K562 (cell line): ENCODE results near the gene CYB5D1. TPM values are rescaled to one million over a fixed set of nuclear protein-coding genes. Genes with fewer than 3 reads are reported as not detected.

Experiments used
- ATAC-seq: fragments of 200-7000 bp; cut with Tn5 transposase; 3 replicates; pipeline ENCODE4 v1.9.1; 2020; ENCODE audit warnings: moderate library complexity
- BruUV-seq: library from RNA; stranded (reverse); fragments of 400-500 nt; replicated peaks from 2 replicates; lab custom pipeline; 2021; lab: Mats Ljungman, UMichigan
- CTCF ChIA-PET: fragments of 300-600 bp; formaldehyde crosslinking; extraction: SDS; loops from one replicate; lab custom pipeline; 2021; ENCODE audit warnings: low intra/inter-chr PET ratio; lab: Yijun Ruan, JAX
- POLR2A ChIA-PET: fragments of 300-600, 350-650 bp; sonication (Branson Sonifier 250); formaldehyde crosslinking; extraction: SDS; loops from one replicate; lab custom pipeline; 2021; ENCODE audit warnings: antibody characterized with exemption, inconsistent platforms; lab: Yijun Ruan, JAX
- DNase-seq, 4 experiments: peaks; one replicate each; pipeline versions ENCODE4 v3.0.0 to v3.0.0-alpha.2; 2011 to 2018; ENCODE audit warnings: low spot score in 3 of 4, mixed read lengths in 3 of 4; ENCODE audit errors: extremely low read depth in 1 of 4
- FAIRE-seq: peaks from 2 replicates; lab custom pipeline; 2011; peaks lifted over from hg19 to GRCh38; lab: Jason Lieb, UNC
- H2AFZ ChIP-seq: 2 replicates; pipeline ENCODE4 v1.6.0; 2011; ENCODE audit warnings: low read depth, low read length, control low read depth, inconsistent platforms
- H3K27ac ChIP-seq: fragments of 200-600 bp; 3 replicates; pipeline ENCODE4 v1.8.0; 2011; ENCODE audit warnings: low read depth, mild to moderate bottlenecking, control low read depth, inconsistent platforms, low read length, moderate library complexity, mixed read lengths; ENCODE audit errors: extremely low read depth
- H3K27me3 ChIP-seq, 2 experiments: fragments of 300-600 bp in 1 of 2; 2 replicates in 1 of 2; 3 replicates in 1 of 2; pipeline versions ENCODE4 v1.6.0 to v1.8.0; 2011; ENCODE audit warnings: inconsistent platforms in 2 of 2, low read length in 2 of 2, mild to moderate bottlenecking in 1 of 2, mixed read lengths in 1 of 2, moderate library complexity in 1 of 2; ENCODE audit not compliant: control insufficient read depth in 2 of 2, insufficient read depth in 2 of 2
- H3K36me3 ChIP-seq: fragments of 300-600 bp; 3 replicates; pipeline ENCODE4 v1.8.0; 2011; ENCODE audit warnings: mild to moderate bottlenecking, low read length, inconsistent platforms; ENCODE audit not compliant: control insufficient read depth, insufficient read depth
- H3K4me1 ChIP-seq, 2 experiments: fragments of 200-600 bp in 1 of 2; replicated peaks in 1 of 2; 2 replicates in 1 of 2; 3 replicates in 1 of 2; pipeline versions ENCODE4 v1.5.1 to v1.8.0; 2011; ENCODE audit warnings: inconsistent platforms in 2 of 2, low read length in 2 of 2, mild to moderate bottlenecking in 1 of 2, mixed read lengths in 1 of 2, moderate library complexity in 1 of 2; ENCODE audit not compliant: control insufficient read depth in 2 of 2, insufficient read depth in 2 of 2
- H3K4me2 ChIP-seq: 2 replicates; pipeline ENCODE4 v1.6.1; 2011; ENCODE audit warnings: low read length, control low read depth, inconsistent platforms, mixed read lengths; ENCODE audit not compliant: insufficient read depth
- H3K4me3 ChIP-seq: fragments of 200-600 bp; sonication (generic), shearing (Covaris generic); 2 replicates; pipeline ENCODE4 v1.5.1; 2016; ENCODE audit warnings: control low read depth, inconsistent platforms
- H3K79me2 ChIP-seq: fragments of 200-600 bp; 3 replicates; pipeline ENCODE4 v1.8.0; 2011; ENCODE audit warnings: low read length, inconsistent platforms; ENCODE audit not compliant: control insufficient read depth, insufficient read depth
- H3K9ac ChIP-seq, 2 experiments: 2 replicates each; pipeline versions ENCODE4 v1.6.0 to v1.6.1; 2011; ENCODE audit warnings: low read depth in 2 of 2, low read length in 2 of 2, control low read depth in 1 of 2, inconsistent platforms in 1 of 2, mild to moderate bottlenecking in 1 of 2, mixed read lengths in 1 of 2; ENCODE audit not compliant: insufficient read depth in 1 of 2
- H3K9me1 ChIP-seq: one replicate; pipeline ENCODE4 v1.6.0; 2011; ENCODE audit warnings: inconsistent platforms, mild to moderate bottlenecking, low read length, moderate library complexity; ENCODE audit not compliant: control insufficient read depth, insufficient read depth
- H3K9me3 ChIP-seq: replicated peaks from 2 replicates; pipeline ENCODE4 v1.5.1; 2011; ENCODE audit warnings: low read depth, low read length, inconsistent platforms; ENCODE audit not compliant: control insufficient read depth, insufficient read depth
- H4K20me1 ChIP-seq: replicated peaks from 2 replicates; pipeline ENCODE4 v1.6.1; 2011; ENCODE audit warnings: low read length, inconsistent platforms, mixed read lengths; ENCODE audit not compliant: control insufficient read depth, insufficient read depth
- C11orf30 ChIP-seq: fragments of 450-650 bp; IDR thresholded peaks from 2 replicates; pipeline ENCODE4 v1.6.1; 2016; ENCODE audit warnings: low read depth, mild to moderate bottlenecking
- NFE2 ChIP-seq: IDR thresholded peaks from 2 replicates; pipeline ENCODE4 v1.6.1; 2014; ENCODE audit warnings: antibody characterized with exemption, low read depth
- SAP30 ChIP-seq: fragments of 200-600 bp; sonication (generic); IDR thresholded peaks from 2 replicates; pipeline ENCODE4 v1.6.1; 2012; ENCODE audit warnings: borderline replicate concordance, low read depth, mild to moderate bottlenecking, moderate library complexity, low read length, control low read depth, inconsistent platforms; ENCODE audit not compliant: insufficient read depth, poor library complexity, severe bottlenecking
- VEZF1 ChIP-seq: fragments of 200-800 bp; sonication (Bioruptor generic); IDR thresholded peaks from 2 replicates; pipeline ENCODE4 v1.6.1; 2017; ENCODE audit warnings: missing genetic modification characterization, missing compliant biosample characterization
- ZNF280B ChIP-seq: fragments of 250-450 bp; sonication (Bioruptor Pico); IDR thresholded peaks from 2 replicates; pipeline ENCODE4 v1.5.1; 2021; ENCODE audit warnings: mild to moderate bottlenecking
- ZNF311 ChIP-seq: fragments of 250-450 bp; sonication (Bioruptor Pico); IDR thresholded peaks from 2 replicates; pipeline ENCODE4 v1.4.0; 2020; ENCODE audit warnings: mild to moderate bottlenecking, moderate library complexity
- ZNF318 ChIP-seq, 2 experiments: fragments of 450-650 bp; IDR thresholded peaks; 2 replicates each; pipeline ENCODE4 v1.6.1; 2016; ENCODE audit warnings: mild to moderate bottlenecking in 2 of 2, borderline replicate concordance in 1 of 2, low read depth in 1 of 2, moderate library complexity in 1 of 2
- WGBS: fragments of 100-300 bp; shearing (Covaris generic); methylation state at CpG from one replicate; pipeline ENCODE4 v1.1.6; 2016; ENCODE audit warnings: low coverage, mixed read lengths; ENCODE audit not compliant: insufficient coverage; ENCODE audit errors: missing lambda C conversion rate; 5-methylcytosine and 5-hydroxymethylcytosine counted together
- in situ Hi-C: fragments of 300-500 bp; cut with MboI; formaldehyde crosslinking; loops from 4 replicates; pipeline ENCODE4 v1.15.0; 2018; ENCODE audit warnings: inconsistent platforms, mixed read lengths
- intact Hi-C: fragments of 100-400 bp; cut with micrococcal nuclease; formaldehyde crosslinking; loops from 2 replicates; pipeline ENCODE4 v1.14.2; 2022
- polyA plus RNA-seq, 8 experiments: library from polyadenylated mRNA; depleted of rRNA in 4 of 8; stranded (reverse) in 5 of 8; unstranded in 3 of 8; fragments of >200 nt; fragmentation: Nextera tagmentation in 2 of 8; fragmentation: Illumina TruSeq in 1 of 8; extraction: Ambion mirVana in 2 of 8; extraction: Trizol in 1 of 8; gene quantifications; 2 replicates each; pipeline versions ENCODE4 v1.2.1 to v1.2.3, GENCODE V29; 2011 to 2014; ENCODE audit warnings: inconsistent platforms in 1 of 8, missing spikeins in 1 of 8
- total RNA-seq, 7 experiments: library from RNA; depleted of rRNA in 6 of 7; stranded (reverse); fragments of >200 nt in 6 of 7; fragmentation: Illumina TruSeq in 2 of 7; extraction: Trizol in 2 of 7; gene quantifications; 2 replicates each; pipeline versions ENCODE4 v1.2.1 to v1.2.3, GENCODE V29; 2011 to 2021; ENCODE audit warnings: low replicate concordance in 1 of 7

The CYB5D1 gene
- total and polyA plus RNA-seq, 9 of the 15 experiments (the other 6 are each of a cell fraction or from before 2014, with no cell fraction given): 2.4 to 7.9 (median 5.7) TPM

DNA sequence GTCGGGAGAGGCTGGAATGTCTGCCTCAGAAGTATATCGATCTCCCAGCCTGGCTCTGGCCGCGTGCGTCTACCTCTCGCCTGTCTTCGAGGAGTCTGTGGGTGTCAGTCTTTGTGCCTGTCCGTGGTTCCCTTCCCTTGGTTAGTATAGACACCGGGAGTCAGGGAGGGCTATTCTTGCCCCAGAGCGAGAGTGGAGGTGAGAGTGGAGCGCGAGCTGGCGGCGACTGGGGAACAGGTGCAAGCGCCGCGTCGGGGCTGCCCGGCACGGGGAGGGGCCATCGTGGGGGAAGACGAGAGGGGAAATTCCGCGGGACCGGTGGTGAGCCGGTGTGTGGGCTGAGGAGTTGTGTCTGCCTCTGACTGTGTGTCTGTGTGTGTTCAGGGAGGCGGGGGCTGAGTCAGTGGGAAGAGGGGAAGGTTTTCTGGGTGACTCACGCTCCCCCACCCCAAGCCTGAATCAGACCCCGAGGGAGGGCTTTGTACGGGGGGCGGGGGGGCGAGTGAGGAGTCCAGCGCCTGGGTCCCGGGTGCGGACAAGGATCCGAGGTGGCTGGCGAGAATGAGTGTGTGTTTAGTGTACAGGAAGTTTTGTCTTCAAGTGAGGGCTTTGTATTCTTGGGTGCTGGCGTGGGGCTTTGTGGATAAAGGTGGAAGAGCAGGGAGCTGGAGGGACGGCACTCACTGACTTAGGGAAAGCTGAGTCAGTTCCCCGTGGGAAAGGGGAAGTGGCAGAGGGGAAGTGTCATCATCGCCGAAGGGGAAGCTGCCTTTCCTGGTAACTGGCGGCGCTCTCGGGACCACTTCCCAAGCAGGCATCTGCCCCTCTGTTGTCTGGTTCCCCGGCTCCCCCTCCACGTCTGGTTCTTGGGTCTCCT lies 15.2 kb upstream of the CYB5D1 start (continued):
- TF ChIP-seq VEZF1 (CRISPR knock-in tag) (peak; percentile 66), NFE2 (peak; percentile 63), C11orf30 (peak; percentile 86)

GRCh38 chr17:7843257-7843535 lies 14.6 kb upstream of the CYB5D1 start:
- no peak for FAIRE-seq
- H3K36me3 ChIP-seq: peaks cover 36% of the 10 kb centered on the region; the same call in 2 of the 3 replicates
- ChIA-PET POLR2A (interaction anchor here (0.6 to 1.5 kb wide), 6 partner anchors 10 to 437 kb away, joined by 3 to 9 read pairs (median 4); partner anchors contain the start of genes NAA38, TP53 and WRAP53), CTCF (no interaction called here)
- H3K4me1 ChIP-seq: peaks cover 28 to 56% of the 10 kb centered on the region in 2 experiments
- H3K9ac ChIP-seq: peak overlapping the region; percentile 97
- in situ Hi-C loops: no loop called here
- no peak for ATAC-seq
- H3K9me1 ChIP-seq: peaks cover 3% of the 10 kb centered on the region
- intact Hi-C loops: no loop called here
- no TSS peak for BruUV-seq
- DNase-seq: no peak
- H2AFZ ChIP-seq: peak overlapping the region; percentile 62
- peaks cover 4% of the 10 kb centered on the region for H4K20me1 ChIP-seq
- H3K27ac ChIP-seq: peak overlapping the region; percentile 99
- H3K79me2 ChIP-seq: peaks cover 62% of the 10 kb centered on the region
- no peaks in the 10 kb centered on the region for H3K9me3 ChIP-seq
- WGBS: 0% methylated on average over 17 of the region's 17 CpGs
- peak overlapping the region; percentile 76 for H3K4me3 ChIP-seq
- no peaks in the 10 kb centered on the region for H3K27me3 ChIP-seq
- H3K4me2 ChIP-seq: peak overlapping the region; percentile 92
- TF ChIP-seq ZNF311 (CRISPR knock-in tag): no peak
- no peak for TF ChIP-seq ZNF280B (CRISPR knock-in tag)
- no peak for TF ChIP-seq ZNF318 (IDR thresholded peaks at IDR 0.05; ENCODE audit: borderline replicate concordance in 1 of 2, low read depth in 1 of 2)
- peak; percentile 81 for TF ChIP-seq SAP30
